Cerebellar nuclear complex (tissue), 1 donor: Measurements from ENCODE around the gene SLC25A14.
"Not testable (repeated sequence)": the region's sequence is repeated elsewhere in the genome, so short reads cannot be mapped to it uniquely, and the experiment has no call there.

Source experiments
- DNase-seq, 2 experiments: peaks; one replicate each; lab custom pipeline; 2025; lab: John Stamatoyannopoulos, UW

The SLC25A14 gene, protein sequence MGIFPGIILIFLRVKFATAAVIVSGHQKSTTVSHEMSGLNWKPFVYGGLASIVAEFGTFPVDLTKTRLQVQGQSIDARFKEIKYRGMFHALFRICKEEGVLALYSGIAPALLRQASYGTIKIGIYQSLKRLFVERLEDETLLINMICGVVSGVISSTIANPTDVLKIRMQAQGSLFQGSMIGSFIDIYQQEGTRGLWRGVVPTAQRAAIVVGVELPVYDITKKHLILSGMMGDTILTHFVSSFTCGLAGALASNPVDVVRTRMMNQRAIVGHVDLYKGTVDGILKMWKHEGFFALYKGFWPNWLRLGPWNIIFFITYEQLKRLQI

DNA sequence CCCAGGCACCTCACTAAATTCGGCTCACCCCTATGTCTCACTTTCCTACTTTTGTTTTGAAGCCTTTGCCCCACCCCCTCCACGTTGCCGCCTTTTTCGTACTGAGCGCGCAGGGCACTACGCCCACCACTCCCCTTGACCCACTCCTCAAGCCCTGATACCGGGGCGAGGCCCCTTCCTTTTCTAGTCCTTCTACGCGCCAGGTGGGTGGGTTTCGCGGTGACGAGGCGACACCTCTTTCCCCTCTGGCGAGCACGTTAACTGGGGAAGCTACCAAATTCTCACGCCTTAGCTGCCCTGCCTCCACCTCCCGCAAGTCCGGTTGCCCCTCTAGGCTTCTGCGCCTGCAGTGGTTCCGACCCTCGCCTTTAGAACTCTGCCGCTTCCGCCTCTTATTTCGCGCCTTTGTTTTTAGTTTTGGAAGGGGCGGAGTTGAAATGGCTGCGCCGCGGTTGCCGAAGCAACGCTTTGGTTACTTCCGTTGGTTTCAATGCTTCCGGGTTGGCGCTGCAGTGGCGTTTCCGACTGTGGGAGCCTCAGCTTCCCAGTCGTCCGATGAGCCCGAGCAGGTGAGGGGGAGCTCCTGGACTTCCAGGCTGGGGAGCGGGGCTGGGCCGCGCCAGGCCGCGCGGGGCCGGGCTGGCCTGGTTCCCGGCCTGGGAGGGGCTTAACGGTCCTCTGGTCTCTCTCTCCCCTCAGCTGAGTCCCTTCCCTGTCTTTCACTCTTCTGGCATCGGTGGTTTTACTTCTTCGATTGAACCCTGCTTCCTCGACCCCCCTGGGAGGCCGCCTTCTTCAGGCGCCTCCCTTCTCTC lies at the start of gene SLC25A14:
Gene SLC25A14 (plus strand): TSS at position 512 of the 815 bp plus-strand sequence. CDS start 360 bp downstream, outside the sequence.
- peak; percentile 20 to 41 for DNase-seq

DNA sequence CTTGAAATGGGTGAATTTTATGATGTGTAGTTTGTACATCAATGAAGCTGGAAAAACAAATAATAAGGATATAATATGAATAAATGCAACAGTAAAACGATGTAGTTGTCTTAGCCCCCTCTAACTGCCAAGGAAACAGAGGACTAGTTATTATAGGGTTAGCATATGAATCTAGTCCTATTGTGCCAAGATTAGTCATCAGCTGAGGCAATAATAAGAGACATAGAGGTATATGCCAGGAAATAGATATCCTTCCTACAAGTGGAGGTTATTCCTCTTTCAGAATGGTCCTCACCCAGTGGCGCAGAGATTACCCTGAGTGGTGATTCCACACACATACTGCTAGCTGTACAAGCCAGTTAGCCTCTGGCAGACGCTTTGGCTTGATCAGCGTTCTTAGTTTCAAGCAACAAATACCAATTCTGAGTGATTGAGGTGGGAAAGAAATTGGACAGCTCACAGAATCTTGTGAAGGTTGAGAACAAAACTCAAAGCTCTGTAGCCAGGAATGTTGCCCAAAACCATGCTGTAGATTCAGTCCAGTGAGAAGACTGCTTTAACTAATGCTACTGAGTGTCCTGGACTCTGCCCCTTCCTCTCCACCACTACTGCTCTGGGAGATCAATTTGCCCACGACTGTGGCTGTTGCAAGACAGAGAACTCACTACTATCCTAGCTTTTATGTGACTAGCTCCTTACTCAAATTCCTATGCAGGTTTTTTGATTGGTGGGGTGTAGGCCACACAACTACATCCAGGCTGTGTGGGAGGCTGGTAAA lies 44.0 kb upstream of the SLC25A14 start:
- no peak for DNase-seq

DNA sequence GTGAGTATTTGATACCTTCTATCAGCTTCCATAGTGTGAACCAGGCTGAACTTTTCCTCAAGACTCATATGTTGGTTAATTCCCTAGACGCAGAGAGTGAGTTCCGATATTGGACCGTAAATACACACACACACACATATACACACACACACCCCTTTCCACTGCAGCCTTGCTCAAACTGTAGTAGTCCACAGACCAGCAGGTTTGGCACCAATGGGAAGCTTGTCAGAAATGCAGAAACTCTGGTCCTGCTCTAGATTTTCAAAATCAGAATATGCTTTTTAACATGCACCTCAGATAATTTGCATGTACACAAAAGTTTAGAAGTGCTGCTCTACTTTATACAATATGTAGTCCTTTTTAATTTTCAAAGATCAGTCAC lies 43.4 kb upstream of the SLC25A14 start:
- no peak for DNase-seq

DNA sequence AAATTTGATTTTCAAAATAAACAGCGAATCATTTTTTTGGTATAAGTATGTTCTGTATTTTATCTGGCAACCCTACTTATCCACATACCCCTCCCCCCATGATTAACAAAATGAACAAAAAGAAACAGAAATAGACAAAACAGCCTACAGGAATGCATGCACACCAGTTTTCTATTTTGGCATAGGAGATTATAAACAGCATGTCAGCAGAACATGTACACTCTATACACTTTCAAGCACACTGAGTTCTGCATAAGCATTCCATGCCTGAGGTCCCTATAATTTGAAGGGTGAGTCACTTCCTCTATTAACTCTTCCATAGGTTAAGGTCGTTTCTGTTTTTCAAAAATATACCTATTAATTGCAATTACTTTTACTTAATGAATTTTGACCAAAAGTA lies 43.0 kb upstream of the SLC25A14 start:
- DNase-seq: no peak

DNA sequence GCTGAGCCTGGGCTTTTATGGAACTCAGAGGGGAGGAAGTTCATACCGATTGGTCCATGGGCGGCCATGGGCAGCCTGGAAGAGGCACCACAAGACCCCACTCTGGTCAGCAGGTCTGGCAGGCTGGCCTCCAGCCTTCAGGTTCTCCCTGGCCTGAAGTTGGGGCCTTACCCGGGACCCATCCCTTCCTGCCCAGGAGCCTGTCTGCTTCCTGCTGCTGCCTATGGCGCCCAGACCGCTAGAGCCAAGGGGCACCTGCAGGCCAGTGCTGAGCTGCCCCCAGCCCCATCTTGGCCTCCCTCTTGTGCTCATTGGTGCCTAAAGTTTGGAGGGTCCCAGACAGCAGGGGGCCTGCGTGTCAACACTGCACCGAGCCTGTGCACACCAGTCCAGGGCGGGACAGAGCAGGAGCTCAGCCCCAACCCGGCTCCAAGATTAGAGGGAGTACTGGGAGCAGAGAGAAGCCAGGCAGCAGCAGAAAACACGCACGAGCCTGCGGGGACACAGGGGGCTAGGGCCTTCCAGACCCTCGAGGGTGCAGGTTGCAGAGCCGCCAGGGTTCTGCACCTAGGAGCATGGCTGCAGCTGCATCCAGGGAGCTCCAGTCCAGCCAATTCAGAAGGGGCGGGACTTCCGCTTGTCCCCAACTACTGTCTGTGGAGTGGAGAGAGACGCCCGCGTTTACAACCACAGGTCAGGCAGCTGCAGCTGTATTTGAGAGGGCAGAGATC lies 40.3 kb upstream of the SLC25A14 start:
- DNase-seq: no peak

DNA sequence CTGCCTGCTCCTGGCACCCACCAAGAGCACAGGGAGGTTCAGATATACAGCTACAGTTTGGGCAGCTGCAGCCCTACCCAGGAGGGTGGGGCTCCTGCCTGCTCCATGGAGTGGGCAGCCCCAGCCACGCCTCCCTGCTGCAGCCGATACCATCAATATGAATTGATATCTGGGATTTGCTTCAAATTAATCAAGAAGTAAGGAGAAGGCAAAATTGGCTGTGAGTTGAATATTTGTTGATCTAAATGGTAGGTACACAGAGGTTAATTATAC lies 39.8 kb upstream of the SLC25A14 start:
- DNase-seq: no peak

DNA sequence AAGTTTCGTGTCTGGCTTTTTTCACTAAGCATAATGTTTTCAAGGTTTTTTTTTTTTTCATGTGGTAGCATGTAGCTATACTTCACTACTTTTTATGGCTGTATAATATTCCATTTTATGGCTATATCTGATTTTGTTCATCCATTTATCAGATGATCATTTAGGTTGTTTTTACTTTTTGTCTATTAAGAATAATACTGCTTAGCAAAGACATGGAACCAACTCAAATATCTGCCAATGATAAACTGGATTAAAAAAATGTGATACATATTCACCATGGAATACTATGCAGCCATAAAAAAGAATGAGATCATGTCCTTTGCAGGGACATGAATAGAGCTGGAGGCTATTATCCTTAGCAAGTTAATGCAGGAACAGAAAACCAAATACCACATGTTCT lies 38.3 kb upstream of the SLC25A14 start:
- no peak for DNase-seq

DNA sequence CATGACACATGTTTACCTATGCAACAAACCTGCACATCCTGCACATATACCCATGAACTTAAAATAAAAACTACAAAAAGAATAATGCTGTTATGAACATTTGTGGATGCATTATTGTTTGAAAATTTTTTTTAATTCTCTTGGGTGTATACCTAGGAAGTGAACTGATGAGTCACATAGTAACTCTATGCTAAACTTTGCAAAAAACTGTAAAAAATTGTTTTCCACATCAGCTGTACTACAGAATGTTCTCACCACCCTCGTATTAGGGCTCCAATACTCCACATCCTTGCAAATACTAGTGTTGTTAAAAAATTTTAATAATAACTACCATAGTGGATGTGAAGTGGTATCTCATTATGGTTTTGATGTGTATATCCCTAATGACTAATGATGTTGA lies 37.7 kb upstream of the SLC25A14 start:
- DNase-seq: no peak

DNA sequence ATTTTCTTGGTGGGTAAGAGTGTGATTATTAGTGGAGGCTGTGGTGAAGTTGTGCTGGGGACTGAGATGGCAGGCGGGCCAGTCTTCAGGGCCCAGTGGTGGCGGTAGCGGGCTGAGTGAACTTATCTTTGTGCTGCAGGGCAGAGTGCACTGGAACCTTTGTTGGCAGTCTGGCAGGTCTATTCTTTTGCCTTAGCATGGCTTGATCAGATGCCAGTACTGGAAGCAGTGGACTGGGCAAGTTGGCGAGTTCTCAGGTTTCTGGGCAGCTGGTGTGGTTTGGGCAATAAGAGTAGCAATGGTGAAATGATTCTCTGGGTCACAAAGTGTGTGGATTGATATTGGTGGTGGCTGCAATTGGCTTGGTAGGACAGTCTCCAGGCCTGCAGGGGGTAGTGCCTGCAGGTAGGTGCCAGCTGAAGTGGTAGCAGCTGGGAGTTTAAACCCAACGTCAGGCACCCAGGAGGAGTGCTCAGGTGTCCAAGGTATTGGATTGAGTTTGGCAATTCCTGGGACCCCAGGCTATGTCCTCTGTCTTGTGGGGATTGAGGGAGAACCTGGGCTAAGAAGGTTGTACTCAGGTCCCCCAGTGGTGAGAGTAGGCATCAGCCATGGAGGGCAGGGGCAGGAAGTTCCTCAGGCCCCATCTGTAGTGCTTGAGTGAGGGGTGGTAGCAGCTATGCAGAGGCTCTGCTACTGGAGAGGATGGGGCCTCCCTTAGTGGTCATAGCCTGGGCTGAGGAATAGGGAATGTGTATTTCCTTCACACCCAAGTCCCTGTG lies 34.9 kb upstream of the SLC25A14 start:
- no peak for DNase-seq

DNA sequence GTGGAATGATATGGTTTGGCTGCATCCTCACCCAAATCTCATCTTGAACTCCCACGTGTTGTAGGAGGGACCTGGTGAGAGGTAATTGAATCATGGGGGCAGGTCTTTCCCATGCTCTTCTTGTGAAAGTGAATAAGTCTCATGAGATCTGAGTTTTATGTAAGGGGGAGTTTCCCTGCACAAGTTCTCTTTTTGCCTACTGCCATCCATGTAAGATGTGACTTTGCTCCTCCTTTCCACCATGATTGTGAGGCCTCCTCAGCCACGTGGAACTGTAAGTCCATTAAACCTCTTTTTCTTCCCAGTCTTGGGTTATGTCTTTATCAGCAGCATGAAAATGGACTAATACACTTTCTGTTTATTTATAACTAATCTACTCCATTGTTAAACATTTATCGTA lies 19.8 kb upstream of the SLC25A14 start:
- DNase-seq: not testable (repeated sequence)

DNA sequence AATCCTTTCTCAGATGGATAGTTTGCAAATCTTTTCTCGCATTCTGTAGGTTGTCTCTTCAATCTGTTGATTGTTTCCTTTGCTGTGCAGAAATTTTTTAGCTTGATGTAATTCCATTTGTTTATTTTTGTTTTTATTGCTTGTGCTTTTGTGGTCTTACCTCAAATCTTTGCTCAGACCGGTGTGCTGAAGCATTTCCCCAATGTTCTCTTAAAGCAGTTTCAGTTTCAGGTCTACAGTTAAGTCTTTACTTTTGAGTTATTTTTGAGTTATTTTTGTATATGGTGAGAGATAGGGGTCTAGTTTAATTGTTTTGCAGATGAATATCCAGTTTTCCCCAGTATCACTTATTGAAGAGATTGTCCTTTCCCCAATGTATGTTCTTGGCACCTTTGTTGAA lies 18.2 kb upstream of the SLC25A14 start:
- no peak for DNase-seq

DNA sequence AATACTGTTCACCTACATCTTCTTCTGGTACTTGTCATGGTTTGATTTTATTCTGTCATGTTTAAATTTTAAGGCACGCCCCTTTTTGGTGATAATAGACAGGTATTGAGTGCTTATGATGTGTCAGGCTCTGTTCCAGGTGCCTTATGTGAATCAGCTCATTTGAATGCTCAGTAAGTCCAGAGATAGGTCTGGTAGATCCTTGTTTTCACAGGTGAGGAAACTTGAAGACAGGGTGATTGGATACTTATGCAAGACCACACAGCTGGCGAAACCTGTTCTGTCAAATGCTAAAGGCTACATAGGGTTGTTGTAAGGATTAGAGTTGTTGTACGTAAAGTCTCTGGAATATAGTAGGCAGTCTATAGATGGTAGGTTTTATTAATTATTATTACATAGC lies 9.6 kb upstream of the SLC25A14 start:
- DNase-seq: no peak

DNA sequence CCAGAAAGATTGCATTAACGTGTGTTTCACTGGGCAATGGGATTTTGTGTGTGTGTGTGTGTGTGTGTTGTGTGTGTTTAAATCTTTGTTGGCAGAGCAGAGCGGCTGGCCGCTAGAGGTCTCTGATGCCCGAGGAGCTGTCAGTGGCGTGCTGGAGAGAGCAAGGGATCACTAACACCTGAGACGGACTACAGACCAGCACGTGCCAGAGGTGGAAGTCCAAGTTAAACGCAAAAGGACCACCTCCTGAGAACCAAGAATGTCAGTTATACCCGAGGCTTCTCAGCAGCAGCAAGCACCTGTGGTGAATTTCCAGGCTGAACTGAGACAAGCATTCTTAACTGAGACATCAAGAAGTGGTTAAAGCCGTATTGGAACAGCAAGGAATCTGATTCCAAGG lies 9.0 kb upstream of the SLC25A14 start:
- DNase-seq: no peak

DNA sequence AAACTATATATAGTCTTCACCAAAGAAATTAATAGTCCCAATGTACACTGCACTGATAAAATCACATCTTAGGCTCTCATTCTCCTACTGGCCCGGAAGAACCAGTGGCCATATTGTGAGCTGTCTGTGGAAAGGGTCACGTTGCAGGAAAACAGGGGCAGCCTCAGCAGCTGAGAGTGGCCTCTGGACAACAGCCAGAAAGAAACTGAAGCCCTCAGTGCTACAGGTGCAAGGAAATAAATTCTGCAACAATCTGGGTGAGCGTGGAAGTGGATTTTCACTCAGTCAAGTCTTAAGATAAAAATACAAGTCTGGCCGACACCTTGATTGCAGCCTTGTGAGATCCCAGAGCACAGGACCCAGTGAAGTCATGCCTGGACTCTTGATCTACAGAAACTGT lies 3.2 kb upstream of the SLC25A14 start:
- DNase-seq: no peak

DNA sequence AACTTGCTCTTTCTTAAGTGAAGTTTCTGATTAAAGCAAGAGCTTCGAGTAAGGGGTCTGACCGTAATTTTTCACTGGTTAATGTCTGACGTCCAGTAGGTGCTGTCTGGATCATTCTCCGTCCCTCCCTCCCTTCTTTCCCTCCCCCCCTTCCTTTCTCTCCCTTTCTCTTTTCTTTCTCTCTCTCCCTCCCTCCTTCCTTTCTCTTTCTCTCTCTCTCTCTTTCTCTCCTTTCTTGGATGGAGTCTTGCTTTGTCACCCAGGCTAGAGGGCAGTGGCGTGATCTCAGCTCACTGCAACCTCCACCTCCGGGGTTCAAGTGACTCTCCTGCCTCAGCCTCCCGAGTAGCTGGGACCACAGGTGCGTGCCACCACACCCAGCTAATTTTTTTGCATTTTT lies 850 bp upstream of the SLC25A14 start:
- not testable (repeated sequence) for DNase-seq

DNA sequence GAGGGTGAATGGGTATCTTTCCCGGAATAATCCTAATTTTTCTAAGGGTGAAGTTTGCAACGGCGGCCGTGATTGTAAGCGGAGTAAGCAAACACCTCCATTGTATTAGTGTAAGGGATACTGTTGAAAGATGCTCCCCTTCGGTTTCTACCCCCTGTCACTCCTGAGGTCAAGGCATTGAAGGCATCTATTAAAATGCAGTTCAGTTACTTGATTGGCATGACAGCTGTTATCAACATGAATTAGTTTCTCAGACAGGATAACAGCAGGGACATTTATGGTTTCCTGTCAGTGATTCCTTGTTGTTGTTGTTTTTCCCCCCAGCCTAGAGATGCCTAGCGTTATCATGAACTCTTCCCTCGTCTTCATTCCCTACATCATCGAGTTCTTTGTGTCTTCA lies 552 bp downstream of the SLC25A14 start:
- no peak for DNase-seq

DNA sequence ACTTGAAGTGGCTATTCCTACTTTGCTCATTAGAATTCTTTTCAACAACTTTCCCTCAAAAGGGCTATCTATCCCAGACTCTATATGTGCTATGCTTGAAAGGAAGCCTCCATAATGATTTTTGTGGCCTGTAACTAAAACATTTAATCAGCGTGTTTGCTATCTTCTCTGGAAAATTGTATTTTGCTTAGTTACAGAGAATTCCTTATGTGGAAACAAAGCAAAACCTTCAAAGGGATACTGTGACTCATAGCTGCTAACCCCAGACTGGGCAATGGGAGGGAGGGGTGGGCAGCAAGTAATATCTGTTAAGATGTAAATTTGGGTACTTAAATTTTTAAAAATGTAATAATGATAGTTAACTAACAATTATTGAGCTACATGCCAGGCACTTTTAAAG lies 3.7 kb downstream of the SLC25A14 start:
- no peak for DNase-seq

DNA sequence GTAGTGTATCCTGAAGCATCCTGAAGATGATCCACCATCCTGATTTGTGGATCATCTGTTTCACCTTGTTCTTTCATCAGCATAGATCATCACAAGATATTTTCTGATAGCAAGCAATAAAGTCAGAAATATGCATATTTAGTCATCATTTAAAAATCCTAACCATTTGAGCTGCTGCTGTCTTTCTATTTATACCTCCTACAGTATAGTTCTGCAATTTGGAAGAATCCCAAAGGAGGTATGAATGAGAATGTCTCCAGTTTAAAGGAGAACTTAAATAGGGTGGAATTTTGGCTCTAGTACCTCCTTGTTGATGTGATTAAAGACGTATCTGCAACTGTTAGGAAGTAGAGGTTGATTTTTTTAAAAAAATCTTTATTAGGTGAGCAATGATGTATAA lies 7.6 kb downstream of the SLC25A14 start:
- DNase-seq: no peak

DNA sequence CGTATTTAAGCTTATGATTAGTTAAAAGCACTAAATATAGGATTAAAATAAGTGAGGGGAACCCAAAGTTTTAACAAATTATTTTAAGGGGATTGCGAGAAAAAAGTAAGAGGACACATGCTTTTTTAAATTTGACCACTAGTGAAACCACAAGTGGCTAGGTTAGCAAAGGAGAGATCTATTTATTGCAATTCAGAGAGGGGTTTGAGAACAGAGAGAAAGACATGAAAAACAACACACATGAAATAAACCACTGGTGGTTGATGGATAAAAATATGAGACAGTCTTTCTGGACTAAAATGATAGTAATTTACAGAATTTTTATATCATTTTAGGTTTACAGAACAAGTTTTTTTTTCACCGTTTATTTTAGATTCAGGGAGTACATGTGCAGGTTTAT lies 11.8 kb downstream of the SLC25A14 start:
- DNase-seq: no peak

DNA sequence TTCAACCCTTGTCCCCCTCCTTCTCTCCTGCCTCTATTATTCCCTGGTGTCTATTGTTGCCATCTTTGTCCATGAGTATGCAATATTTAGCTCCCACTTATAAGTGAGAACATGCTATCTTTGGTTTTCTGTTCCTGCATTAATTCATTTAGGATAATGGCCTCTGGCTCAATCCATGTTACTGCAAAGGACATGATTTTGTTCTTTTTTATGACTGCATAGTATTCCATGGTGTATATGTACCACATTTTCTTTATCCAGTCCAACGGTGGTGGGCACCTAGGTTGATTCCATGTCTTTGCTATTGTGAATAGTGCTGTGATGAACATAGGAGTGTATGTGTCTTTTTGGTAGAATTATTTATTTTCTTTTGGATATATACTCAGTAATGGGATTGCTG lies 12.3 kb downstream of the SLC25A14 start:
- DNase-seq: not testable (repeated sequence)

DNA sequence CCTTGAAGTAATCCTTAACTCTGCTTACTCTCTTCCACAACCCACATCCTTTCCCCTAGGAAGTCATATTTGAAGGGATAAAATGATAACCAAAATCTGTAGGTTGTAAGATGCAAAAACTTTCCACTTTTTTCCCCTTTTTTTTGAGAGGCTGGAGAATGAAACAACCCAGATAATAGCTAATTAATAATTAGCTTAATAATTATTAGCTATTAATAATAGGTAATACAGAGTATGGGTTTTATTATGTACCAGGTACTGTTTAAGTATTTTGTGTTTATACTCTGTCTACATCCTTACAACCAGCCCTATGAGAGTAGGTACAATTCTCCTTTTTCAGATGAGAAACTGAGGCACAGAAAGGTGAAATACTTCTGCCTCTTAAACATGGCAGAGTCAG lies 36.4 kb downstream of the SLC25A14 start:
- DNase-seq: no peak
